SK-N-MC (cell line): ENCODE measurements around the gene ASIC5.

Experiments
- DNase-seq: peaks from one replicate; pipeline ENCODE4 v3.0.0-alpha.2; 2011; ENCODE audit warnings: low read depth, low spot score
- H3K27ac ChIP-seq: fragments of 200-600 bp; sonication (generic); 2 replicates; pipeline ENCODE4 v1.5.1; 2016; ENCODE audit warnings: mixed run types
- H3K36me3 ChIP-seq: fragments of 200-600 bp; sonication (generic); 2 replicates; pipeline ENCODE4 v1.6.1; 2017; ENCODE audit warnings: antibody characterized with exemption, low read length, mixed read lengths; ENCODE audit not compliant: insufficient read depth
- H3K4me3 ChIP-seq: fragments of 200-600 bp; sonication (generic); 2 replicates; pipeline ENCODE4 v1.5.1; 2016
- H3K9ac ChIP-seq: fragments of 200-600 bp; sonication (generic); 2 replicates; pipeline ENCODE4 v1.8.0; 2017; ENCODE audit warnings: mixed run types, mixed read lengths; ENCODE audit not compliant: insufficient read length
- H3K9me3 ChIP-seq: fragments of 200-600 bp; sonication (generic); 2 replicates; pipeline ENCODE4 v1.6.1; 2017; ENCODE audit warnings: low read depth, mild to moderate bottlenecking, antibody characterized with exemption, low read length, moderate library complexity, mixed read lengths
- EZH2 ChIP-seq: fragments of 200-600 bp; sonication (generic); IDR thresholded peaks from one replicate; pipeline ENCODE4 v1.6.1; 2017; ENCODE audit warnings: antibody characterized with exemption
- FOXP2 ChIP-seq: optimal IDR thresholded peaks from 2 replicates; pipeline ENCODE3; 2011; ENCODE audit warnings: mild to moderate bottlenecking, moderate library complexity; ENCODE audit not compliant: insufficient read depth; ENCODE audit errors: extremely low read length, control extremely low read depth
- POLR2AphosphoS5 ChIP-seq: IDR thresholded peaks from 2 replicates; pipeline ENCODE4 v1.6.1; 2012; ENCODE audit warnings: mild to moderate bottlenecking, low read depth, low read length, borderline replicate concordance

The ASIC5 gene

GRCh38 chr4:155787113-155787710, 78.9 kb downstream of the ASIC5 start:
- no peak overlapping the region for H3K4me3 ChIP-seq
- TF ChIP-seq POLR2AphosphoS5 (no peak), FOXP2 (no peak), EZH2 (no peak)
- H3K27ac ChIP-seq, result no peak overlapping the region
- H3K36me3 ChIP-seq, result no peaks in the 10 kb centered on the region
- no peak overlapping the region for H3K9ac ChIP-seq
- peak; percentile 32 for DNase-seq
- H3K9me3 ChIP-seq, result no peaks in the 10 kb centered on the region

- no peaks in the 10 kb centered on the region for H3K9me3 ChIP-seq
- no peak overlapping the region for H3K4me3 ChIP-seq
- H3K27ac ChIP-seq, result no peak overlapping the region
- H3K36me3 ChIP-seq, result no peaks in the 10 kb centered on the region
- H3K9ac ChIP-seq, result no peak overlapping the region
- no peak for TF ChIP-seq POLR2AphosphoS5
- no peak for TF ChIP-seq EZH2
- TF ChIP-seq FOXP2, result no peak
- DNase-seq, result no peak
These were observed 80.2 kb downstream of the ASIC5 start for GRCh38 chr4:155785828-155786227.

- no peak for DNase-seq
- H3K9ac ChIP-seq, result no peak overlapping the region
These were observed 81.4 kb downstream of the ASIC5 start for GRCh38 chr4:155784637-155785036.

GRCh38 chr4:155781249-155781831, 84.7 kb downstream of the ASIC5 start:
- no peak for TF ChIP-seq POLR2AphosphoS5
- TF ChIP-seq EZH2, result no peak
- TF ChIP-seq FOXP2, result no peak
- H3K4me3 ChIP-seq, result no peak overlapping the region

More at GRCh38 chr4:155784637-155785036, 81.4 kb downstream of the ASIC5 start:
- Histone ChIP-seq H3K9me3 (no peaks in the 10 kb centered on the region), H3K36me3 (no peaks in the 10 kb centered on the region), H3K4me3 (no peak overlapping the region), H3K27ac (no peak overlapping the region)
- TF ChIP-seq FOXP2, result no peak
- no peak for TF ChIP-seq EZH2
- no peak for TF ChIP-seq POLR2AphosphoS5

GRCh38 chr4:155780775-155781174, 85.3 kb downstream of the ASIC5 start:
- Histone ChIP-seq H3K36me3 (no peaks in the 10 kb centered on the region), H3K9me3 (no peaks in the 10 kb centered on the region), H3K9ac (no peak overlapping the region), H3K27ac (no peak overlapping the region), H3K4me3 (no peak overlapping the region)
- DNase-seq, result no peak
- no peak for TF ChIP-seq EZH2
- no peak for TF ChIP-seq FOXP2
- TF ChIP-seq POLR2AphosphoS5, result no peak

More at GRCh38 chr4:155781249-155781831, 84.7 kb downstream of the ASIC5 start:
- Histone ChIP-seq H3K36me3 (no peaks in the 10 kb centered on the region), H3K9ac (no peak overlapping the region), H3K9me3 (no peaks in the 10 kb centered on the region), H3K27ac (no peak overlapping the region)
- DNase-seq, result no peak
